Activated CD8-positive, alpha-beta memory T cell treated with anti-CD3 and anti-CD28 coated beads, Interleukin-2, amount 10 ng/mL, durations not matched to agents 7 days and 5 days (primary cell): ENCODE results near the gene SP9. TPM values are rescaled to one million over a fixed set of nuclear protein-coding genes. Genes with fewer than 3 reads are reported as not detected.
A peak's percentile ranks its signal among the peaks of the same experiment; 100 is the strongest.
"Not testable (repeated sequence)": the region's sequence is repeated elsewhere in the genome, so short reads cannot be mapped to it uniquely, and the experiment has no call there.

Source experiments
- ATAC-seq: fragments of 150-1000 bp; cut with Tn5 transposase; one replicate; pipeline ENCODE4 v1.10.0; 2021; ENCODE audit warnings: moderate library complexity
- CTCF ChIA-PET: fragments of 350-600 bp; sonication (Branson Sonifier 250); formaldehyde crosslinking; loops from one replicate; lab custom pipeline; 2021; ENCODE audit warnings: antibody characterized with exemption; lab: Charles Lee
- DNase-seq: peaks from one replicate; pipeline ENCODE4 v3.0.0-alpha.2; 2020
- H3K27ac Mint-ChIP-seq: one replicate; pipeline ENCODE4 v1.8.0; 2021; ENCODE audit warnings: mild to moderate bottlenecking, mixed read lengths
- H3K27me3 Mint-ChIP-seq: one replicate; pipeline ENCODE4 v1.8.0; 2021; ENCODE audit warnings: mixed read lengths
- H3K36me3 Mint-ChIP-seq: one replicate; pipeline ENCODE4 v1.8.0; 2021; ENCODE audit warnings: mild to moderate bottlenecking, mixed read lengths
- H3K4me1 Mint-ChIP-seq: one replicate; pipeline ENCODE4 v1.8.0; 2021; ENCODE audit warnings: mixed read lengths
- H3K4me3 Mint-ChIP-seq: one replicate; pipeline ENCODE4 v1.8.0; 2021; ENCODE audit warnings: mild to moderate bottlenecking, moderate library complexity, mixed read lengths
- H3K9me3 Mint-ChIP-seq: one replicate; pipeline ENCODE4 v1.8.0; 2022; ENCODE audit warnings: low read depth, mixed read lengths
- total RNA-seq, 2 experiments: library from RNA; stranded (reverse); gene quantifications; one replicate each; pipeline ENCODE4 v1.2.3, GENCODE V29; 2021

The SP9 gene
- total RNA-seq, 2 experiments from 2014 or later = not detected

- Mint-ChIP-seq H3K27ac (no peak overlapping the region), H3K4me1 (peaks cover 35% of the 10 kb centered on the region), H3K36me3 (peaks cover 12% of the 10 kb centered on the region), H3K4me3 (peak overlapping the region; percentile 35), H3K9me3 (no peaks in the 10 kb centered on the region), H3K27me3 (peaks cover 61% of the 10 kb centered on the region)
- no peak for DNase-seq
- no peak for ATAC-seq
- CTCF ChIA-PET = interaction anchor here (0.6 to 2.8 kb wide), 7 partner anchors 8 to 941 kb away, joined by 3 to 11 read pairs (median 5); no protein-coding TSS in a partner anchor
These were observed 9.1 kb downstream of the SP9 start for GRCh38 chr2:174343623-174344455.

GRCh38 chr2:174344716-174345461 lies 10.1 kb downstream of the SP9 start:
- Mint-ChIP-seq H3K27ac (no peak overlapping the region), H3K4me1 (peaks cover 33% of the 10 kb centered on the region), H3K27me3 (peaks cover 52% of the 10 kb centered on the region), H3K4me3 (no peak overlapping the region), H3K9me3 (no peaks in the 10 kb centered on the region), H3K36me3 (peaks cover 13% of the 10 kb centered on the region)
- CTCF ChIA-PET = interaction anchor here (1.1 to 2.8 kb wide), 6 partner anchors 9 to 942 kb away, joined by 3 to 11 read pairs (median 6); no protein-coding TSS in a partner anchor
- no peak for ATAC-seq
- DNase-seq = no peak

- H3K4me1 Mint-ChIP-seq = peaks cover 2% of the 10 kb centered on the region
- H3K27ac Mint-ChIP-seq = no peak overlapping the region
- peaks cover 12% of the 10 kb centered on the region for H3K27me3 Mint-ChIP-seq
- no peak for DNase-seq
- ATAC-seq = no peak
- H3K4me3 Mint-ChIP-seq = no peak overlapping the region
- peaks cover 10% of the 10 kb centered on the region for H3K36me3 Mint-ChIP-seq
- CTCF ChIA-PET = interaction anchor here (1.3 to 2.3 kb wide), 2 partner anchors 9 to 947 kb away, joined by 3 to 7 read pairs; no protein-coding TSS in a partner anchor
- no peaks in the 10 kb centered on the region for H3K9me3 Mint-ChIP-seq
These were observed 15.3 kb downstream of the SP9 start for GRCh38 chr2:174350018-174350417.

GRCh38 chr2:174350593-174351181 lies 15.9 kb downstream of the SP9 start:
- CTCF ChIA-PET = interaction anchor here (1.3 to 2.3 kb wide), 2 partner anchors 9 to 948 kb away, joined by 3 to 7 read pairs; no protein-coding TSS in a partner anchor
- no peak for DNase-seq
- ATAC-seq = no peak
- Mint-ChIP-seq H3K9me3 (no peaks in the 10 kb centered on the region), H3K27me3 (peaks cover 6% of the 10 kb centered on the region), H3K27ac (no peak overlapping the region), H3K4me1 (no peaks in the 10 kb centered on the region), H3K4me3 (no peak overlapping the region), H3K36me3 (peaks cover 10% of the 10 kb centered on the region)

- Mint-ChIP-seq H3K27me3 (no peaks in the 10 kb centered on the region), H3K27ac (no peak overlapping the region), H3K4me1 (no peaks in the 10 kb centered on the region), H3K4me3 (no peak overlapping the region), H3K36me3 (peaks cover 7% of the 10 kb centered on the region), H3K9me3 (no peaks in the 10 kb centered on the region)
- DNase-seq (no peak), ATAC-seq (no peak)
- CTCF ChIA-PET = no interaction called here
These were observed 18.2 kb downstream of the SP9 start for GRCh38 chr2:174353004-174353403.

GRCh38 chr2:174356347-174356746 lies 21.6 kb downstream of the SP9 start:
- no peaks in the 10 kb centered on the region for H3K9me3 Mint-ChIP-seq
- ATAC-seq (no peak), DNase-seq (no peak)
- CTCF ChIA-PET = no interaction called here
- H3K4me1 Mint-ChIP-seq = no peaks in the 10 kb centered on the region
- peaks cover 11% of the 10 kb centered on the region for H3K36me3 Mint-ChIP-seq
- no peak overlapping the region for H3K27ac Mint-ChIP-seq
- H3K4me3 Mint-ChIP-seq = no peak overlapping the region
- no peaks in the 10 kb centered on the region for H3K27me3 Mint-ChIP-seq

GRCh38 chr2:174359663-174360062 lies 24.9 kb downstream of the SP9 start:
- not testable (repeated sequence) for H3K27ac Mint-ChIP-seq, H3K27me3 Mint-ChIP-seq, DNase-seq, H3K4me1 Mint-ChIP-seq, ATAC-seq, H3K9me3 Mint-ChIP-seq, H3K4me3 Mint-ChIP-seq
- peaks cover 35% of the 10 kb centered on the region for H3K36me3 Mint-ChIP-seq
- CTCF ChIA-PET = interaction anchor here (1.9 kb wide), 1 partner anchor 10 kb away, joined by 5 read pairs; no protein-coding TSS in a partner anchor

GRCh38 chr2:174362949-174363348 lies 28.2 kb downstream of the SP9 start:
- CTCF ChIA-PET = interaction anchor here (0.8 kb wide), 1 partner anchor 15 kb away, joined by 3 read pairs; no protein-coding TSS in a partner anchor
- no peak overlapping the region for H3K4me3 Mint-ChIP-seq
- ATAC-seq (no peak), DNase-seq (no peak)
- peaks cover 59% of the 10 kb centered on the region for H3K36me3 Mint-ChIP-seq
- H3K9me3 Mint-ChIP-seq = peaks cover 12% of the 10 kb centered on the region
- no peak overlapping the region for H3K27ac Mint-ChIP-seq
- no peaks in the 10 kb centered on the region for H3K27me3 Mint-ChIP-seq
- H3K4me1 Mint-ChIP-seq = no peaks in the 10 kb centered on the region

- ATAC-seq, H3K4me1 Mint-ChIP-seq, H3K4me3 Mint-ChIP-seq, H3K27ac Mint-ChIP-seq, H3K27me3 Mint-ChIP-seq, DNase-seq, CTCF ChIA-PET: not testable (repeated sequence)
- Mint-ChIP-seq H3K36me3 (peaks cover 61% of the 10 kb centered on the region), H3K9me3 (peaks cover 12% of the 10 kb centered on the region)
These were observed 28.9 kb downstream of the SP9 start for GRCh38 chr2:174363492-174364225.

GRCh38 chr2:174364628-174365027 lies 29.9 kb downstream of the SP9 start:
- peaks cover 62% of the 10 kb centered on the region for H3K36me3 Mint-ChIP-seq
- CTCF ChIA-PET = no interaction called here
- DNase-seq (no peak), ATAC-seq (no peak)
- H3K9me3 Mint-ChIP-seq = peaks cover 12% of the 10 kb centered on the region
- H3K27me3 Mint-ChIP-seq = no peaks in the 10 kb centered on the region
- no peak overlapping the region for H3K27ac Mint-ChIP-seq
- no peaks in the 10 kb centered on the region for H3K4me1 Mint-ChIP-seq
- no peak overlapping the region for H3K4me3 Mint-ChIP-seq

- CTCF ChIA-PET = no interaction called here
- DNase-seq (no peak), ATAC-seq (no peak)
- no peak overlapping the region for H3K4me3 Mint-ChIP-seq
- H3K36me3 Mint-ChIP-seq = peaks cover 57% of the 10 kb centered on the region
- no peaks in the 10 kb centered on the region for H3K4me1 Mint-ChIP-seq
- peaks cover 12% of the 10 kb centered on the region for H3K9me3 Mint-ChIP-seq
- H3K27me3 Mint-ChIP-seq = no peaks in the 10 kb centered on the region
- no peak overlapping the region for H3K27ac Mint-ChIP-seq
These were observed 30.8 kb downstream of the SP9 start for GRCh38 chr2:174365571-174365970.

- H3K4me1 Mint-ChIP-seq = no peaks in the 10 kb centered on the region
- no peak overlapping the region for H3K27ac Mint-ChIP-seq
- peaks cover 44% of the 10 kb centered on the region for H3K36me3 Mint-ChIP-seq
- no peak overlapping the region for H3K4me3 Mint-ChIP-seq
- CTCF ChIA-PET = interaction anchor here (1.1 to 2.0 kb wide), 2 partner anchors 8 to 24 kb away, joined by 3 to 5 read pairs; no protein-coding TSS in a partner anchor
- ATAC-seq (no peak), DNase-seq (no peak)
- H3K27me3 Mint-ChIP-seq = no peaks in the 10 kb centered on the region
- peaks cover 12% of the 10 kb centered on the region for H3K9me3 Mint-ChIP-seq
These were observed 33.9 kb downstream of the SP9 start for GRCh38 chr2:174368691-174369090.
